H9 (cell line): ENCODE measurements around the gene NCKAP5. TPM values are rescaled to one million over a fixed set of nuclear protein-coding genes. Genes with fewer than 3 reads are reported as not detected.

Experiments used
- DNase-seq: peaks from one replicate; pipeline ENCODE4 v3.0.0-alpha.2; 2017
- H2AFZ ChIP-seq: one replicate; pipeline ENCODE4 v1.6.1; 2013; ENCODE audit warnings: mild to moderate bottlenecking, low read length, control low read depth, moderate library complexity
- H2AK5ac ChIP-seq: 2 replicates; pipeline ENCODE4 v1.6.1; 2013; ENCODE audit warnings: low read length, control low read depth, mixed read lengths; ENCODE audit not compliant: insufficient read length
- H2BK120ac ChIP-seq: one replicate; pipeline ENCODE4 v1.6.1; 2013; ENCODE audit warnings: low read depth, mild to moderate bottlenecking, low read length, control low read depth, inconsistent platforms; ENCODE audit not compliant: poor library complexity, severe bottlenecking
- H2BK12ac ChIP-seq: 2 replicates; pipeline ENCODE4 v1.6.1; 2013; ENCODE audit warnings: low read length, control low read depth, mixed read lengths, low read depth; ENCODE audit not compliant: insufficient read length
- H2BK15ac ChIP-seq: 2 replicates; pipeline ENCODE4 v1.6.1; 2013; ENCODE audit warnings: low read depth, low read length, control low read depth
- H2BK20ac ChIP-seq: one replicate; pipeline ENCODE4 v1.6.1; 2013; ENCODE audit warnings: low read depth, mild to moderate bottlenecking, low read length, control low read depth, inconsistent platforms; ENCODE audit not compliant: poor library complexity, severe bottlenecking
- H2BK5ac ChIP-seq: 2 replicates; pipeline ENCODE4 v1.6.1; 2013; ENCODE audit warnings: low read length, control low read depth, mixed read lengths; ENCODE audit not compliant: insufficient read length
- H3K14ac ChIP-seq: 2 replicates; pipeline ENCODE4 v1.6.1; 2013; ENCODE audit warnings: low read length, control low read depth; ENCODE audit not compliant: insufficient read depth
- H3K18ac ChIP-seq: 2 replicates; pipeline ENCODE4 v1.6.1; 2013; ENCODE audit warnings: low read depth, mild to moderate bottlenecking, mixed read lengths, low read length, control low read depth; ENCODE audit not compliant: insufficient read length
- H3K23ac ChIP-seq: 2 replicates; pipeline ENCODE4 v1.6.1; 2013; ENCODE audit warnings: low read length, control low read depth, mixed read lengths, low read depth; ENCODE audit not compliant: insufficient read length
- H3K23me2 ChIP-seq: 2 replicates; pipeline ENCODE4 v1.6.1; 2013; ENCODE audit warnings: low read depth, mild to moderate bottlenecking, mixed read lengths, low read length, control low read depth; ENCODE audit not compliant: insufficient read length, poor library complexity, severe bottlenecking
- H3K27ac ChIP-seq: 2 replicates; pipeline ENCODE4 v1.5.1; 2013; ENCODE audit warnings: low read length, control low read depth, mixed read lengths, low read depth; ENCODE audit not compliant: insufficient read length
- H3K27me3 ChIP-seq: 2 replicates; pipeline ENCODE4 v1.6.1; 2013; ENCODE audit warnings: low read length, control low read depth, inconsistent platforms; ENCODE audit not compliant: insufficient read depth
- H3K4ac ChIP-seq: 2 replicates; pipeline ENCODE4 v1.6.1; 2013; ENCODE audit warnings: low read depth, mild to moderate bottlenecking, control low read depth, inconsistent platforms, low read length, moderate library complexity
- H3K4me1 ChIP-seq: 2 replicates; pipeline ENCODE4 v1.6.1; 2013; ENCODE audit warnings: low read length, control low read depth, inconsistent platforms; ENCODE audit not compliant: insufficient read depth
- H3K4me2 ChIP-seq: 2 replicates; pipeline ENCODE4 v1.6.1; 2013; ENCODE audit warnings: low read length, control low read depth, mixed read lengths; ENCODE audit not compliant: insufficient read length, insufficient read depth
- H3K56ac ChIP-seq: 2 replicates; pipeline ENCODE4 v1.6.1; 2013; ENCODE audit warnings: low read depth, mild to moderate bottlenecking, mixed read lengths, low read length, control low read depth; ENCODE audit not compliant: insufficient read length
- H3K79me1 ChIP-seq: 2 replicates; pipeline ENCODE4 v1.6.1; 2013; ENCODE audit warnings: low read depth, mild to moderate bottlenecking, moderate library complexity, low read length, control low read depth, inconsistent platforms; ENCODE audit not compliant: insufficient read depth, poor library complexity, severe bottlenecking
- H3K79me2 ChIP-seq: 2 replicates; pipeline ENCODE4 v1.6.1; 2013; ENCODE audit warnings: low read length, control low read depth, inconsistent platforms; ENCODE audit not compliant: insufficient read depth
- H3K9ac ChIP-seq: 2 replicates; pipeline ENCODE4 v1.6.1; 2013; ENCODE audit warnings: low read length, control low read depth, mixed read lengths; ENCODE audit not compliant: insufficient read length; ENCODE audit errors: extremely low read depth
- H3K9me3 ChIP-seq: one replicate; pipeline ENCODE4 v1.6.1; 2013; ENCODE audit warnings: low read depth, low read length, inconsistent platforms; ENCODE audit not compliant: control insufficient read depth
- H3T11ph ChIP-seq: one replicate; pipeline ENCODE4 v1.6.1; 2013; ENCODE audit warnings: mild to moderate bottlenecking, low read length, control low read depth, inconsistent platforms
- H4K20me1 ChIP-seq: one replicate; pipeline ENCODE4 v1.6.1; 2013; ENCODE audit not compliant: control insufficient read depth, insufficient read length, insufficient read depth
- H4K5ac ChIP-seq: 2 replicates; pipeline ENCODE4 v1.6.1; 2013; ENCODE audit warnings: low read depth, mild to moderate bottlenecking, mixed read lengths, low read length, control low read depth; ENCODE audit not compliant: insufficient read length
- H4K8ac ChIP-seq: replicated peaks from 2 replicates; pipeline ENCODE4 v1.6.1; 2013; ENCODE audit warnings: low read length, control low read depth, mixed read lengths, low read depth; ENCODE audit not compliant: insufficient read length
- H4K91ac ChIP-seq: 2 replicates; pipeline ENCODE4 v1.6.1; 2013; ENCODE audit warnings: low read depth, mild to moderate bottlenecking, moderate library complexity, mixed read lengths, low read length, control low read depth; ENCODE audit not compliant: insufficient read length
- H3K27ac Mint-ChIP-seq, 3 experiments: 2 replicates in 2 of 3; 3 replicates in 1 of 3; pipeline ENCODE4 v1.8.0; 2020 to 2021; ENCODE audit warnings: mixed read lengths in 3 of 3, mild to moderate bottlenecking in 1 of 3, moderate library complexity in 1 of 3
- H3K27me3 Mint-ChIP-seq: 2 replicates; pipeline ENCODE4 v1.8.0; 2021; ENCODE audit warnings: low read depth, mild to moderate bottlenecking, moderate library complexity, mixed read lengths
- H3K36me3 Mint-ChIP-seq, 3 experiments: 2 replicates in 2 of 3; 3 replicates in 1 of 3; pipeline ENCODE4 v1.8.0; 2020 to 2021; ENCODE audit warnings: low read depth in 3 of 3, mixed read lengths in 3 of 3; ENCODE audit not compliant: insufficient read depth in 1 of 3
- H3K4me1 Mint-ChIP-seq, 2 experiments: 2 replicates each; pipeline ENCODE4 v1.8.0; 2020; ENCODE audit warnings: mixed read lengths in 2 of 2
- H3K4me3 Mint-ChIP-seq, 2 experiments: 2 replicates in 1 of 2; 3 replicates in 1 of 2; pipeline ENCODE4 v1.8.0; 2020 to 2021; ENCODE audit warnings: mild to moderate bottlenecking in 2 of 2, mixed read lengths in 2 of 2, moderate library complexity in 1 of 2
- H3K9me3 Mint-ChIP-seq, 2 experiments: 2 replicates in 1 of 2; 3 replicates in 1 of 2; pipeline ENCODE4 v1.8.0; 2020; ENCODE audit warnings: mild to moderate bottlenecking in 2 of 2, mixed read lengths in 2 of 2, moderate library complexity in 1 of 2
- whole genome bisulfite sequencing: extraction: QIAGEN DNeasy Blood & Tissue Kit; methylation state at CpG from one replicate; pipeline ENCODE4 v1.1.7; 2013; ENCODE audit warnings: missing lambda C conversion rate, low lambda C conversion rate, mixed read lengths; ENCODE audit not compliant: insufficient read length; ENCODE audit errors: extremely low coverage; 5-methylcytosine and 5-hydroxymethylcytosine counted together
- total RNA-seq: library from RNA; stranded (reverse); gene quantifications from 2 replicates; pipeline ENCODE4 v1.2.1, GENCODE V29; 2021
- TF ChIP-seq, protein P1 (sequence below): fragments of 200-600 bp; sonication (generic); conservative IDR thresholded peaks from 3 replicates; pipeline ENCODE4 v1.8.0; 2021; ENCODE audit warnings: antibody characterized with exemption, mild to moderate bottlenecking

NCKAP5 gene
- total RNA-seq, 1 experiment from 2014 or later: 0.26 TPM

DNA sequence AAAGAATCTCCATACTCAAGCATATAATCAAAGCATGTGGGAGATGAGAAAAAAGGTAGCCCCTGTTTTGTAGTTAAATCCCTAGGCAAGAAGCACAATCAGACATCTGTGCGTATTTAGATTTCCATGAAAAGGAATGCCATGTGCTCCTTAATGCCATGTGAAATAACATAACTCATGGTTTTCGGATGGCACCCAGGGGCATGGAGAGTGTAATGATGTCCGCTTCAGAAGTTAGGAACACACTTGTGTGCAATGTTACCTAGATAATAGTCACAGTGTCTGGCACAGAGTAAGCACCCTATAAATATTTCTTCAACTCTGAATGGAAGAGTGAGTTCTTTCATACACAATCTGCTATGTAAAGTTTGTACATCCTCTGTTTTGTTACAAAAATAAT lies 197.0 kb downstream of the NCKAP5 start:
- no peak overlapping the region for H4K5ac ChIP-seq
- H2AFZ ChIP-seq: no peak overlapping the region
- H3K79me1 ChIP-seq: no peaks in the 10 kb centered on the region
- no peaks in the 10 kb centered on the region for H3K23me2 ChIP-seq
- Mint-ChIP-seq H3K9me3 (no peaks in the 10 kb centered on the region; a peak in 3 of 5 replicates), H3K4me1 (peaks cover 19 to 20% of the 10 kb centered on the region in 2 experiments), H3K36me3 (no peaks in the 10 kb centered on the region), H3K27ac (no peak overlapping the region), H3K27me3 (peaks cover 1% of the 10 kb centered on the region; the same call in 1 of the 2 replicates), H3K4me3 (no peak overlapping the region)
- no peak overlapping the region for H4K8ac ChIP-seq
- no peaks in the 10 kb centered on the region for H4K20me1 ChIP-seq
- no peak overlapping the region for H3K9ac ChIP-seq
- peaks cover 3% of the 10 kb centered on the region; the same call in 1 of the 2 replicates for H3K4me1 ChIP-seq
- H3K56ac ChIP-seq: no peak overlapping the region
- no peak overlapping the region for H2AK5ac ChIP-seq
- no peak overlapping the region for H2BK120ac ChIP-seq
- no peak overlapping the region for H3K4me2 ChIP-seq
- H2BK12ac ChIP-seq: no peak overlapping the region
- H2BK20ac ChIP-seq: no peak overlapping the region
- no peak for DNase-seq
- no peaks in the 10 kb centered on the region for H3K79me2 ChIP-seq
- no peaks in the 10 kb centered on the region for H3K9me3 ChIP-seq
- no peak overlapping the region for H2BK5ac ChIP-seq
- TF ChIP-seq, protein P1, sequence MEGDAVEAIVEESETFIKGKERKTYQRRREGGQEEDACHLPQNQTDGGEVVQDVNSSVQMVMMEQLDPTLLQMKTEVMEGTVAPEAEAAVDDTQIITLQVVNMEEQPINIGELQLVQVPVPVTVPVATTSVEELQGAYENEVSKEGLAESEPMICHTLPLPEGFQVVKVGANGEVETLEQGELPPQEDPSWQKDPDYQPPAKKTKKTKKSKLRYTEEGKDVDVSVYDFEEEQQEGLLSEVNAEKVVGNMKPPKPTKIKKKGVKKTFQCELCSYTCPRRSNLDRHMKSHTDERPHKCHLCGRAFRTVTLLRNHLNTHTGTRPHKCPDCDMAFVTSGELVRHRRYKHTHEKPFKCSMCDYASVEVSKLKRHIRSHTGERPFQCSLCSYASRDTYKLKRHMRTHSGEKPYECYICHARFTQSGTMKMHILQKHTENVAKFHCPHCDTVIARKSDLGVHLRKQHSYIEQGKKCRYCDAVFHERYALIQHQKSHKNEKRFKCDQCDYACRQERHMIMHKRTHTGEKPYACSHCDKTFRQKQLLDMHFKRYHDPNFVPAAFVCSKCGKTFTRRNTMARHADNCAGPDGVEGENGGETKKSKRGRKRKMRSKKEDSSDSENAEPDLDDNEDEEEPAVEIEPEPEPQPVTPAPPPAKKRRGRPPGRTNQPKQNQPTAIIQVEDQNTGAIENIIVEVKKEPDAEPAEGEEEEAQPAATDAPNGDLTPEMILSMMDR: no peak
- H3K23ac ChIP-seq: no peak overlapping the region
- no peak overlapping the region for H3T11ph ChIP-seq
- H3K14ac ChIP-seq: no peak overlapping the region
- no peak overlapping the region for H3K4ac ChIP-seq
- WGBS: no CpG with 5 or more reads among the region's 3 CpGs
- no peak overlapping the region for H2BK15ac ChIP-seq
- H3K27ac ChIP-seq: no peak overlapping the region
- H4K91ac ChIP-seq: no peak overlapping the region
- H3K27me3 ChIP-seq: no peaks in the 10 kb centered on the region
- H3K18ac ChIP-seq: no peak overlapping the region
